ENCODE measurements around the gene ABHD16A.

- TF ChIP-seq CTCF (conservative IDR thresholded peaks at IDR 0.05) (no peak), ZFX (IDR thresholded peaks at IDR 0.05) (no peak)
These were observed 34.3 kb upstream of the ABHD16A start for GRCh38 chr6:31737315-31737990.
